ENCODE measurements around the gene OXNAD1. TPM values are rescaled to one million over a fixed set of nuclear protein-coding genes. Genes with fewer than 3 reads are reported as not detected.
A peak's percentile ranks its signal among the peaks of the same experiment; 100 is the strongest.

OXNAD1 gene
- total and polyA plus RNA-seq, 9 donors, result 4.0 to 16.3 (median 11.5) TPM

DNA sequence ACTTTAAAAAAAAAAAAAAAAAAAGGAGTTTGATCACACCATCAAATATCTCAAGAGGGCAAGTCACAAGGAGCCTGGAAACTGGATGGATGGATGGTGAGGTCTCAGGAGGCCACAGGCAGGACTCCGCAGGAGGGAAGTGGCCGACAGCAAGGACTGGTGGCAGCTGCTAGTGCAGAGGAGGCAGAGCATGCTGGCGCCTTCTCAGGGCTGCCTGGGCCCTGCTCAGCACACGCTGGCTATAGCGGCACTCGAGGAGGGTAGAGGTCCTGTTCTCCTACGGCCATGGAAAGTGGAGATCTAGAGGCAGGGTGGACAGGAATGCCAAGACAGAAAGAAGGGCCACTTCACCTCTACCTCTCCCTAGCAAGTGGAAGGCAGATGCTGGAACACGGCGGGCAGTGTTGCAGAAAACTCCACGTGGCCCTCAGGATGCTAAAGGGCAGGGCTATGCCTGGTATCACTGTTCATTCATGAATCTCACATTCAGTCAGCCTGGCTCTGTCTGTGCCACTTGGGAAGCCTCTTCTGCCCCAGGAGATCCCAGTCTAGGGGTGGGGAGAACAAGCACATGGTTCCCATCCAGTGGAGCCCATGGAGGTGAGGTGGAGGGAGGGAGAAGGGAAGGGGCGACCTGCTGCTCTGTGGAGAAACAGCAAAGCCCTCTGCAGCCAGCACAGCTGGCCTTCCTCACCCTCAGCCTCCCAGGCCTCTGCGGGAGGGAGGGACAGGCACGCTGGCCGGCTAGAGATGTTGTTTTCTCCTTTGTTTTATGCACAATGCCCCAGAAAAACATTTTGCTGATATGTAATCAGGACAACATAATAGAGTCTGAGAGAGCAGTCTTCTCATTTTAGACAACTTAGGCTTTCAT lies 71.0 kb downstream of the OXNAD1 start:
- no peaks in the 10 kb centered on the region for H3K36me3 ChIP-seq
- no peaks in the 10 kb centered on the region for H3K27me3 ChIP-seq
- peak in 3 of 5 donors; percentile 44 to 58 (median 45) for DNase-seq
- peak overlapping the region in 1 of 2 donors; percentile 43 for H3K27ac ChIP-seq
- TF ChIP-seq EP300 (IDR thresholded peaks at IDR 0.05), result no peak
- no peak for TF ChIP-seq POLR2A (IDR thresholded peaks at IDR 0.05)
- TF ChIP-seq, protein P1, sequence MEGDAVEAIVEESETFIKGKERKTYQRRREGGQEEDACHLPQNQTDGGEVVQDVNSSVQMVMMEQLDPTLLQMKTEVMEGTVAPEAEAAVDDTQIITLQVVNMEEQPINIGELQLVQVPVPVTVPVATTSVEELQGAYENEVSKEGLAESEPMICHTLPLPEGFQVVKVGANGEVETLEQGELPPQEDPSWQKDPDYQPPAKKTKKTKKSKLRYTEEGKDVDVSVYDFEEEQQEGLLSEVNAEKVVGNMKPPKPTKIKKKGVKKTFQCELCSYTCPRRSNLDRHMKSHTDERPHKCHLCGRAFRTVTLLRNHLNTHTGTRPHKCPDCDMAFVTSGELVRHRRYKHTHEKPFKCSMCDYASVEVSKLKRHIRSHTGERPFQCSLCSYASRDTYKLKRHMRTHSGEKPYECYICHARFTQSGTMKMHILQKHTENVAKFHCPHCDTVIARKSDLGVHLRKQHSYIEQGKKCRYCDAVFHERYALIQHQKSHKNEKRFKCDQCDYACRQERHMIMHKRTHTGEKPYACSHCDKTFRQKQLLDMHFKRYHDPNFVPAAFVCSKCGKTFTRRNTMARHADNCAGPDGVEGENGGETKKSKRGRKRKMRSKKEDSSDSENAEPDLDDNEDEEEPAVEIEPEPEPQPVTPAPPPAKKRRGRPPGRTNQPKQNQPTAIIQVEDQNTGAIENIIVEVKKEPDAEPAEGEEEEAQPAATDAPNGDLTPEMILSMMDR (IDR thresholded peaks at IDR 0.05), result no peak
- no peaks in the 10 kb centered on the region for H3K9me3 ChIP-seq
- intact Hi-C loops (cut with DNase I), result no loop called here
- H3K4me3 ChIP-seq, result no peak overlapping the region
- WGBS, 3 donors, result 50 to 63% (median 50%) methylated on average over 14 of the region's 14 CpGs
- H3K4me1 ChIP-seq (ENCODE audit: insufficient read depth), result peaks cover 7% of the 10 kb centered on the region

DNA sequence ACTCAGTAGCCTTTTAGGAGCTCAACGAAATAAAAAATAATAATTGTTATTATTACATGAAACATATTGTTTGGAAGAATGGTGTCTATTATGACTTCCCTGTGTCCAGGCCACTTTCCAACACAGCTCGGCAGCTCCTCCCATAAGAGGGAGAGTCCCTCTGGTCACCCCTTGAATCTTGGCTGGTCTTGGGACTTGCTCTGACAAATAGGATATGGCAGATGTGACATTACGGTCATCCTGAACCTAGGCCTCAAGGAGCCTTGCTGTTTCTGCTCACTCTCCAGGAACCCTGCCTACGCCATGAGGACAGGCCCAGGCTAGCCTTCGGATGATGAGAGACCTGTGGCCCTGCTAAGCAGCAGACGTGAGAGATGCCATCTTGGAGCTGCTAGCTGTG lies 71.8 kb downstream of the OXNAD1 start:
- peaks cover 2% of the 10 kb centered on the region for H3K27me3 ChIP-seq
- peak overlapping the region in 1 of 2 donors; percentile 46 for H3K27ac ChIP-seq
- intact Hi-C loops (cut with DNase I), result no loop called here
- H3K9me3 ChIP-seq, result no peaks in the 10 kb centered on the region
- 66 to 79% (median 73%) methylated on average over 6 of the region's 6 CpGs for WGBS, 3 donors
- peaks cover 7% of the 10 kb centered on the region for H3K4me1 ChIP-seq (ENCODE audit: insufficient read depth)
- no peaks in the 10 kb centered on the region for H3K36me3 ChIP-seq
- TF ChIP-seq, protein P1 (IDR thresholded peaks at IDR 0.05), result no peak
- TF ChIP-seq POLR2A (IDR thresholded peaks at IDR 0.05) (no peak), EP300 (IDR thresholded peaks at IDR 0.05) (no peak)
- DNase-seq, result no peak
- no peak overlapping the region for H3K4me3 ChIP-seq

DNA sequence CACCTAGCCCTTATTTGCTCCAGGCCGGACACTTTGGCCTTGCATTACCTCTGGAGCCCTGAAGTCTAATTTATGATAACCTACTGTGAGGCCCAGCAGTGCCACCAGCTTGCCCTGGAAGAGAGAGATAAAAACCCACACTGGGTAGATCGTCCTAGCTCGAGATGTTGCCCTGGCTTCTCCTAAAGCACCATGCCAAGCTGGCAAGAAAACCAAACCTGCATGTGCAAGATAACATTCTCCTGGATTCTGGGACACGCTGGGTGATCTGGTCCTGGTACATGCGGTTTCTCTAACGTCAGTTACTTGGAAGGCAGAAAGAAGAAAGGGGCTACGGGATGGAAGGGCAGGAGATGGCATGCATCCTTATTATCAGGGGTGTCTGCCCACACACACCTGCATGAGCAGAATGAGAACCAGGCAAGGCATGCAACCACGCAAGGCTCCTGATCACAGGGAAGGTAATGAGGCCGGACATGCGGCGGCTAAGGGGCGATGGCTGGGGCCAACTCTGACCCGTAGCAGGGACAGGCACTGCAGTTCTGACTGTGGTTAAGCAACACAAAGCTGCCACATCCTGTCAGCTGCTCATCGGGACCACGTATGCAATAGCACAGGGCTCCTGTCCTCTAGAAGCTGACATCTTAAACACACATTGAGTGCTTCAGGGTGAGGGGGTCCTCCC lies 73.0 kb downstream of the OXNAD1 start:
- WGBS, 3 donors, result 86 to 89% (median 87%) methylated on average over 15 of the region's 15 CpGs
- TF ChIP-seq, protein P1 (IDR thresholded peaks at IDR 0.05), result no peak
- TF ChIP-seq EP300 (IDR thresholded peaks at IDR 0.05) (no peak), POLR2A (IDR thresholded peaks at IDR 0.05) (no peak)
- H3K27ac ChIP-seq, result no peak overlapping the region
- no peaks in the 10 kb centered on the region for H3K36me3 ChIP-seq
- intact Hi-C loops (cut with DNase I), result no loop called here
- peaks cover 2% of the 10 kb centered on the region for H3K27me3 ChIP-seq
- DNase-seq, result no peak
- H3K4me1 ChIP-seq (ENCODE audit: insufficient read depth), result peaks cover 7% of the 10 kb centered on the region
- H3K4me3 ChIP-seq, result no peak overlapping the region
- H3K9me3 ChIP-seq, result no peaks in the 10 kb centered on the region

DNA sequence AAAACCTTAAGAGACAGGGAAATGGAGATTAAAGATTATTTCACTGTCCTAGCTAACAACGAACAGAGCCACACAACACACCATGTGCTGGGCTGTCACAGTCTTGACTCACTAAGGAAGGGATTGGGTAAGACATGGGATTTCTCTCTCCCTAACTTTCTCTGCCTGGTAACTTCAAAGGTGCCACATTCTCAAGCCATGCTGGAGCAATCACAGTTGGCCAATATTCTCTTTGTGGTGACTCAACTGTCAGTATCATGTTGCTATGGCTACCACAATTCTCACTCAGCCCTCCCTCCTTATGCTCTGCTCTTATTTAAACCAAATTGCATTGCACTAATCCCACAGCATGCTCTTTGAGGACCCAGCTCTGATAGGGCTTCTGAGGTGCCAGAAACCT lies 74.0 kb downstream of the OXNAD1 start:
- Histone ChIP-seq H3K4me1 (ENCODE audit: insufficient read depth) (peaks cover 7% of the 10 kb centered on the region), H3K9me3 (no peaks in the 10 kb centered on the region), H3K36me3 (no peaks in the 10 kb centered on the region), H3K4me3 (no peak overlapping the region), H3K27ac (no peak overlapping the region), H3K27me3 (peaks cover 2% of the 10 kb centered on the region)
- TF ChIP-seq POLR2A (IDR thresholded peaks at IDR 0.05) (no peak), EP300 (IDR thresholded peaks at IDR 0.05) (no peak)
- TF ChIP-seq, protein P1 (IDR thresholded peaks at IDR 0.05), result no peak
- intact Hi-C loops (cut with DNase I), result no loop called here
- 43 to 68% (median 57%) methylated on average over 1 of the region's 1 CpG for WGBS, 3 donors
- DNase-seq, result peak in 1 of 5 donors; percentile 62
